GM18870 (cell line): Measurements from ENCODE around the gene RNF114.
"Not testable (repeated sequence)": the region's sequence is repeated elsewhere in the genome, so short reads cannot be mapped to it uniquely, and the experiment has no call there.

Experiments
- ATAC-seq: cut with Tn5 transposase; IDR thresholded peaks from one replicate; pipeline ENCODE4 v1.9.1; 2021; ENCODE audit warnings: moderate library complexity; ENCODE audit not compliant: unreplicated experiment

Gene RNF114

DNA sequence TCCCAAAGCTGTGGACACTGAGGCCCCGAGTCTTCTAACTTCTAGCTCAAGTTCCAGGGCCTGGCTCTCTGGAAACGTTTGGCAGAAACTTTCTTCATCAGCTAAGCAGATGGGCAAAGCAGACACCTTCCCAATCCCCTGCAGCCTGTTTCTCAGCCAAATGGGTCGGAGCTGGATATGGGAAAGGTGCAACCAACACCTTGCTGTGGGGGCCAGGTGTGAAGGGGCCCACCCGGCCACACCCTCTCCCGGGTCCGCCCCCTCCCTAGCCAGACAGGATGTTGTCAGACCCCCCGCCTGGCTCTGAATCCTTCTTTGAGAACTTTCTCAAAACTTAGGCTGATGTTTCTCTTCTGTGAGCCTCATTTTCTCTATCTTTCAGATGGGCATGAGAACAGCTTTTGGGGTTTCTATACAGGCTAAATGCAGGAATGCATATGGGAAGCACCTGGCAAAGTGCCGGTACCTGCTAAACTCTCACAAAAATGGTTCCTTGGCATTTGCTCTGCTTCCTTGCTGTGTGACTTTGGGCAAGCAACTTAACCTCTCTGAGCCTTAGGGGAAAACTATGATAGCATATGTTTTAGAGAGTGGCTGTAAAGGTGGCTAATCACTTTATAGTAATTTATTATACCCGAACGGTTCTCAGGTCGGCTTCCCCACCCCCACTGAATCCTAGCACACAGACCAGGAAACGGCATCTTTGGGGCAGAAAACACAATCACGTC is 48.4 kb downstream of the RNF114 start:
- no peak for ATAC-seq

GRCh38 chr20:49985157-49985556 is 49.0 kb downstream of the RNF114 start:
- no peak for ATAC-seq

GRCh38 chr20:49985617-49986016 is 49.4 kb downstream of the RNF114 start:
- ATAC-seq = no peak

DNA sequence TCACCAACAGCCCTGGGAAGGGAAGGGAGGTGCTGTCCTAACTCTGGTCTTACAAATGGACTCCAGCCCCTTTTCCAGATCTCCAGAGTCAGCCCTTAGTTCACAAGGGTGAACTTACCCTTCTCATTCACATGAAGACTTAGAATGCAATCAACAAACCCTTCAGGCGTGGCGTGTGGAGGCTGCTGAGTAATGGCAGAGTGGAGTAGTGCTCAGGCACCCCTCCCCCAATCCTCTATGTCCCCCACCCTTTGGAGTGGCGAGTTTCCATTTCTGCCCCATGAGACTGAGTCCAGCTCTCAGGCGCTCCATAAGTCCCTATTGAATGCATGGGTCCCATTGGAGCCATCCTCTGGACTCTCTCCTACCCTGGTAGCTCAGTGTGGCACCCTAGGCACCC is 49.9 kb downstream of the RNF114 start:
- ATAC-seq = no peak

DNA sequence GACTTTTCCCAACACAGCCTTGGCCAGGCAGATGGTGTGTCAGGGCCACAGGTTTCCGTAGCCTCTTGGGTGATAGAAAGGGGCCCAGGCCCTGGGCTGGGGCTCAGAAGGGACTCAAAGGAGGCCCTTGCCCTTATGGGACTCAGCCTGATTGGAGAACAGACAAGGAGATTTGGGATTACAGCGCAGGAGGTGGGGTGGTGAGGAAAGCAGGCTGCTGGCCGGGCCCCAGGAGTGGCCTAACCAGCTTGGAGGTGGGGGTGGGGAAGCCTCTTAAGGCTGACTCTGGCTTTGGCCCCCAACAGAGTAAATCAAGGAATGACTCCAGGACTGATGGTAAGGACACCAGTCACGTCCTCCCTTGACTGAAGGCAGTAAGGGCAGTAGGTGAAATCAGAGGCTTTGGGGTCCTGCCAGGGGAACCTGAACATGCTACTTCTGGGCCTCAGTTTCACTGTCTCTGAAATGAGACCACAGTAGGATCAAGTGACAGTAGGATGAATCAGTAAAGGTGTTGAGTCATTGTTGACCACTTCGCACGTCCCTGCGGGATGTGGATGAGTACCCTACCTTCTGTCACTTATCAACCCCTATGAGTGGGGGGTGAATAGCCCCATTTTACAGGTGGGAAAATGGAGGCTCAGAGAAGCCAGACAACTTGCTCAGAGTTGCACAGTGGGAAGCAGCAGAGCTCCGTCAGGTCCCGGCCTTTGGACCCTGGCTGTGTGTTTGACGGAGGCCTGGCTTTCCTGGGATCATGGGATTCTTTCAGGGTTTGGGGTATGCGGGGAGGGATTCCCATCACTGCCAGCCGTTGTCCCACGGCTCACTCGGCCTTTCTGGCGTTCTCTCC is 51.0 kb downstream of the RNF114 start:
- no peak for ATAC-seq

GRCh38 chr20:49987868-49988690 is 51.9 kb downstream of the RNF114 start:
- no peak for ATAC-seq

GRCh38 chr20:49989234-49990065 is 53.3 kb downstream of the RNF114 start:
- ATAC-seq = no peak

DNA sequence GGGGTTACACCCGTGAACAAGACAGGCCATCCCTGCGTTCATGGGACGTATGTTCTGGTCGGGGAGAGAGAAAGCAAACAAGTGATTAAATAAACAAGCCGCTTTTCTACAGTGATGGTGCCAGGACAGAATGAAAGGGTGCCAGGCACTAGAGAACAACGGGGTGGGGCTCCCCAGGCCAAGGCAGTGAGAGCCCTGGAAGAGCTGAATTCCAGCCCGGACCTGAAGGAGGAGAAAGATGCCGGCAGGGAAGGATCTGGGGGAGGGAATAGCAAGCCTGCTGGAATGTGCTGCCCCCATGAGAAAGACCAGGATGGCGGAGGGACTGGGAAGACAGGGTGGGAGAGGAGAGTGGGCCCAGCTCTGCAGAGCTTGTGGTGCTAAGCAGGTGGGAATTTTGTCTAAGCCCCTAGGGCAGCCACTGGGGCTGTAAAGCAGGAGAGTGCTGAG is 54.1 kb downstream of the RNF114 start:
- no peak for ATAC-seq

- no peak for ATAC-seq
Observed at GRCh38 chr20:49993301-49993751, 57.1 kb downstream of the RNF114 start.

GRCh38 chr20:49995586-49995985 is 59.4 kb downstream of the RNF114 start:
- ATAC-seq = no peak

- ATAC-seq = not testable (repeated sequence)
Observed at GRCh38 chr20:49998478-49999188, 62.4 kb downstream of the RNF114 start.

- ATAC-seq = no peak
Observed at GRCh38 chr20:49999329-49999728, 63.1 kb downstream of the RNF114 start.

DNA sequence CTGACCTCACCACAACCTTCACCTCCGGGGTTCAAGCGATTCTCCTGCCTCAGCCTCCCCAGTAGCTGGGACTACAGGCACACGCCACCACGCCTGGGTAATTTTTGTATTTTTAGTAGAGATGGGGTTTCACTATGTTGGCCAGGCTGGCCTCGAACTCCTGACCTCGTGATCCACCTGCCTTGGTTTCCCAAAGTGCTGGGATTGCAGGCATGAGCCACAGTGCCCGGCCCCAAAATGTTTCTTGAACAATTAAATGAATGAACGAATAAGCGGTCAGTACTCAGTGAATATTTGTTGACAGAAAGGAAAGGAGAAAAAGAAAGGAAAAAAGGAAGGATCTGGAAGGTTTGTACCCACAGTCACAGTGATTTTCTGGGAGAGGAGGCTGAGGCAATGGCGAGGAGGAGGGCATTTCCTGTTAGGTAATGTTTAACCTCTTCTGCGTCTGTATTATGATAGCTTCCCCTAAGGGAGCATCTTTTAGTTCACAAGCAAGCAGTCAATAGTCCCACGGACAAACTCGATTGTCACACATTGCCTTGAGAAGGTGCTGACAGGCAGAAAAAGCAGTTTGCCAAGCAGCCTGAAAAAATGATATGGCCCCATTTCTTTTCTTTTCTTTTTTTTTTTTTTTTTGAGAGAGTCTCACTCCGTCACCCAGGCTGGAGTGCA is 64.5 kb downstream of the RNF114 start:
- not testable (repeated sequence) for ATAC-seq

DNA sequence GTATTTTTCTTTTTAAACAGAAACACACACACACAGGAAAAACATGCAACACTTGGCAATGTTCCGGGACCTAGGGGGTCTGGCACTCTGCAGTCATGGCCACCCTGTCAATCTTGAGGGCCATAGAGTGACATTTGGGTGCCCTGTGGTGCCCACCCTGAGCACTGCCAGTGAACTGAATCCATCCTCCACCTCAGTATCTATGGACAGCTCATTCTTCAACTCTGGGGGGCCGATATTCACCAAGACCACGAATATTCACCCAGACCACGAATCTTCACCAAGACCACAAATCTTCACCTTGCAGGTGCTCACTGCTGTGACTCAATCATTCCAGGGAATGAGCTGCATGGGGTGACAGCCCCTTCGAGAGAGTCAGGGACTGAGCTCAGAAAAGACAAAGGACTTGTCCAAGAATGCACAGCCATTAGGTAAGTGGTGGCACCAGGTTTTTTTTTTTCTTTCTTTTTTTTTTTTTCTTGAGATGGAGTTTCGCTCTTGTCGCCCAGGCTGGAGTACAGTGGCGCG is 65.7 kb downstream of the RNF114 start:
- no peak for ATAC-seq

DNA sequence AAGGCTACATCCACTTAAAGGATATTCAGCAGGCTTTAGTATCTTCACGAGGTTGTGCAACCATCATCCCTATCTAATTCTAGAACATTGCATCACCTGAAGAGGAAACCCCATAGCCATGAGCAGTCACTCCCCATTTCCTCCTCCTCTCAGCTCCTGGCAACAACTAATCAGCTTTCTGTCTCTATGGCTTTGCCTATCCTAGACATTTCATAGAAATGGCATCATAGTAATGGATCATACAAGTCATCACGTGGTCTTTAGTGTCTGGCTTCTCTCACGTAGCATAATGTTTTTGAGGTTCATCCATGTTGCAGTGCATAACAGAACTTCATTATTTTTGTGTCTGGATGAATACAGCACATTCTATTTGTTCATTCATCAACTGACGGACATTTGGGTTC is 67.1 kb downstream of the RNF114 start:
- ATAC-seq = no peak
